ENCODE measurements around the gene ABCB11.

DNA sequence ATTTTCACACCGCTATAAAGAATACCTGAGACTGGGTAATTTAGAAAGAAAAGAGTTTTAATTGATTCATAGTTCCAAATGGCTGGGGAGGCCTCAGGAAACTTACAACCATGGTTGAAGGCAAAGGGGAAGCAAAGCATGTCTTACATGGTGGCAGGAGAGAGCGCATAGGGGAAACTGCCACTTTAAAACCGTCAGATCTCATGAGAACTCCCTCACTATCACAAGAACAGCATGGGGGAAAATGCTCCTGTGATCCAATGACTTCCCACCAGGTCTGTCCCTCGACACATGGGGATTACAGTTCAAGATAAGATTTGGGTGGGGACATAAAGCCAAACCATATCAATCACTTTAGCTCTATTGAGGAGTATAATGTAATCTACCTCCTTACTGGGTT, 53.5 kb downstream of the ABCB11 start:
- TF ChIP-seq, protein P1, sequence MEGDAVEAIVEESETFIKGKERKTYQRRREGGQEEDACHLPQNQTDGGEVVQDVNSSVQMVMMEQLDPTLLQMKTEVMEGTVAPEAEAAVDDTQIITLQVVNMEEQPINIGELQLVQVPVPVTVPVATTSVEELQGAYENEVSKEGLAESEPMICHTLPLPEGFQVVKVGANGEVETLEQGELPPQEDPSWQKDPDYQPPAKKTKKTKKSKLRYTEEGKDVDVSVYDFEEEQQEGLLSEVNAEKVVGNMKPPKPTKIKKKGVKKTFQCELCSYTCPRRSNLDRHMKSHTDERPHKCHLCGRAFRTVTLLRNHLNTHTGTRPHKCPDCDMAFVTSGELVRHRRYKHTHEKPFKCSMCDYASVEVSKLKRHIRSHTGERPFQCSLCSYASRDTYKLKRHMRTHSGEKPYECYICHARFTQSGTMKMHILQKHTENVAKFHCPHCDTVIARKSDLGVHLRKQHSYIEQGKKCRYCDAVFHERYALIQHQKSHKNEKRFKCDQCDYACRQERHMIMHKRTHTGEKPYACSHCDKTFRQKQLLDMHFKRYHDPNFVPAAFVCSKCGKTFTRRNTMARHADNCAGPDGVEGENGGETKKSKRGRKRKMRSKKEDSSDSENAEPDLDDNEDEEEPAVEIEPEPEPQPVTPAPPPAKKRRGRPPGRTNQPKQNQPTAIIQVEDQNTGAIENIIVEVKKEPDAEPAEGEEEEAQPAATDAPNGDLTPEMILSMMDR (conservative IDR thresholded peaks at IDR 0.05), result no peak
- no peak for TF ChIP-seq EZH2 (IDR thresholded peaks at IDR 0.05; ENCODE audit: low read depth)
